Measurements from ENCODE around the gene CHPF. TPM values are rescaled to one million over a fixed set of nuclear protein-coding genes. Genes with fewer than 3 reads are reported as not detected.
A peak's percentile ranks its signal among the peaks of the same experiment; 100 is the strongest.

Gene CHPF
- total RNA-seq, 4 donors from 2014 or later: 40.4 to 56.6 (median 52.6) TPM

- H3K4me1 ChIP-seq: peaks cover 8 to 29% (median 9%) of the 10 kb centered on the region in 3 donors
- TF ChIP-seq POLR2A (IDR thresholded peaks at IDR 0.05) (peak in 1 of 4 donors; percentile 58), CTCF (IDR thresholded peaks at IDR 0.05) (no peak)
- WGBS, 2 donors: 0% methylated on average over 12 of the region's 95 CpGs; no CpG with 5 or more reads in 1 of the 2 donors
- no peak for DNase-seq
- H3K27ac ChIP-seq: peak overlapping the region; percentile 70 to 89 (median 80)
- peak overlapping the region; percentile 54 to 79 (median 72) for H3K4me3 ChIP-seq
- H3K9me3 ChIP-seq: no peaks in the 10 kb centered on the region
- intact Hi-C loops (cut with DNase I): no loop called here
- H3K36me3 ChIP-seq: peaks cover 0 to 21% (median 0%) of the 10 kb centered on the region in 3 donors
- peaks cover 0 to 35% (median 0%) of the 10 kb centered on the region in 4 donors for H3K27me3 ChIP-seq
Measured at GRCh38 chr2:219570194-219570923, 26.8 kb upstream of the CHPF start.

DNA sequence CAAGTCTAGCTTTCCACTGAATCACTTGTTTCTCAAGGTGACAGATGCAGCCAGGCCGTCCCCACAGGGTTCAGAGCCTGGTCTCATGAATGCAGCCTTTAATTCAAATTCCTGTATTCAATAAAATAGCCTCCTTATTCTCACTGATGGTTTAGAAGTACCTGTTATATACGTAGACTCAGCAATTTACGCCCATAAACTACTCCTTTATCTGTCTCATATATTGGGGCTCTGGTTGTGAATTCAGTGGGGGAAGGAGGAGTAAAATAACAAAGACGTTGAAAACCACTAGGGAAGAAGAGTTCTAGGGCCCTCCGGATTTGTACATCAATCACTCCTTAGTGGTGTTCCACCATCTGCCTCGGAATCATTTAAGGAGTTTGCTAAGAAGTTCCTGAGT is 26.0 kb upstream of the CHPF start:
- intact Hi-C loops (cut with DNase I): no loop called here

DNA sequence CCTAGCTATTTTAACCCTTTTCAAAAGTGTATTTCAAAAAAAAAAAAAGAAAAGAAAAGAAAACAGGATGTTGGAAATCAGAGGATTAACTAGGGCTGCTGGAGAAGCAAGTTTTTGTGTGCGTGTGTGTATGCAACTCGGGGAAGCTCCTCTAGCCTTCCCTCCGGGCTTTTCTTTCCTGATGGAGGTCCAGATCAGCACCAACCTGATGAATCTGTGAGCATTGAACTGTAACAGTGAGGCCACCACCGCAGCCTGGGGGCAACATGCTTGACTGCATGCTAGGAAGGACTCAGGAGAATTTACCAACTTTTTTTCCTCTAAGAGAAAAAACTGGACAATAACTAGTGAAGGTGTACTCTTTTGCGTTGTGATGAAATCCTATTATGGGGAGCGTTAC is 25.4 kb upstream of the CHPF start:
- H3K9me3 ChIP-seq: no peaks in the 10 kb centered on the region
- intact Hi-C loops (cut with DNase I): no loop called here
- DNase-seq: no peak
- no peak overlapping the region for H3K4me3 ChIP-seq
- no peak overlapping the region for H3K27ac ChIP-seq
- 77 to 85% methylated on average over 6 of the region's 6 CpGs for WGBS, 2 donors
- no peak for TF ChIP-seq POLR2A (IDR thresholded peaks at IDR 0.05)
- H3K27me3 ChIP-seq: peaks cover 0 to 24% (median 0%) of the 10 kb centered on the region in 4 donors
- peaks cover 8 to 29% (median 9%) of the 10 kb centered on the region in 3 donors for H3K4me1 ChIP-seq
- peaks cover 0 to 22% (median 0%) of the 10 kb centered on the region in 3 donors for H3K36me3 ChIP-seq

More for the DNA sequence above, 26.0 kb upstream of the CHPF start:
- Histone ChIP-seq H3K9me3 (no peaks in the 10 kb centered on the region), H3K4me3 (peak overlapping the region in 3 of 4 donors; percentile 54 to 79 (median 79)), H3K4me1 (peaks cover 8 to 29% (median 9%) of the 10 kb centered on the region in 3 donors), H3K36me3 (peaks cover 0 to 21% (median 0%) of the 10 kb centered on the region in 3 donors), H3K27me3 (peaks cover 0 to 27% (median 0%) of the 10 kb centered on the region in 4 donors), H3K27ac (peak overlapping the region in 2 of 4 donors; percentile 87 to 89)
- TF ChIP-seq CTCF (IDR thresholded peaks at IDR 0.05): no peak
- TF ChIP-seq POLR2A (IDR thresholded peaks at IDR 0.05): no peak
- 83% methylated on average over 5 to 6 of the region's 6 CpGs for WGBS, 2 donors
- no peak for DNase-seq

GRCh38 chr2:219567791-219568361 is 24.3 kb upstream of the CHPF start:
- Histone ChIP-seq H3K9me3 (no peaks in the 10 kb centered on the region), H3K4me1 (peaks cover 8 to 29% (median 9%) of the 10 kb centered on the region in 3 donors), H3K27ac (no peak overlapping the region), H3K4me3 (no peak overlapping the region), H3K36me3 (peaks cover 0 to 31% (median 0%) of the 10 kb centered on the region in 3 donors), H3K27me3 (peaks cover 0 to 24% (median 0%) of the 10 kb centered on the region in 4 donors)
- no peak for DNase-seq
- 84 to 85% methylated on average over 5 to 15 of the region's 35 CpGs for WGBS, 2 donors
- TF ChIP-seq POLR2A (IDR thresholded peaks at IDR 0.05): no peak
- no peak for TF ChIP-seq CTCF (IDR thresholded peaks at IDR 0.05)
- intact Hi-C loops (cut with DNase I): no loop called here

DNA sequence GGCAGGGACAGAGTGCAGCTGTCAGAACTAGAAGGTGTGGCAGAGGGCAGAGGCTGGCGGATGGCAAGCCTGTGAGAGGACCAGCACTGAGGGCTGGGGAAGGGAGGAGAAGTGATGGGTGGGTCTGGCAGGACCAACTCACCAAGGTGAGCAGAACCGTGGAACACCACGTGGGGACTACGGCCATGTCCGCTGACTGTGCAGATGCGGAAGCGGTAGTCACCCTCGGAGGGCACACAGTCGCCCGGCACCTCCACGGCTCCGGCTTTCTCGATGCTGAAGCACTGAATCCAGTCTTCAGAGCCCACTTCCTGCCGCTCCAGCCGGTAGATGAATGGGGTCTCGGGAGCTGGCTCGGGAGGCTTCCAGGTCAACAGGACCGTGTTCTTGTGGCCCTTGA is 23.5 kb upstream of the CHPF start:
- Histone ChIP-seq H3K4me3 (no peak overlapping the region), H3K27me3 (peaks cover 0 to 19% (median 0%) of the 10 kb centered on the region in 4 donors), H3K9me3 (no peaks in the 10 kb centered on the region), H3K27ac (no peak overlapping the region), H3K4me1 (peaks cover 8 to 27% (median 9%) of the 10 kb centered on the region in 3 donors), H3K36me3 (peaks cover 0 to 39% (median 0%) of the 10 kb centered on the region in 3 donors)
- 90 to 94% methylated on average over 9 to 14 of the region's 18 CpGs for WGBS, 2 donors
- intact Hi-C loops (cut with DNase I): no loop called here
- no peak for DNase-seq
- TF ChIP-seq CTCF (IDR thresholded peaks at IDR 0.05) (no peak), POLR2A (IDR thresholded peaks at IDR 0.05) (no peak)

Measured in esophagus squamous epithelium (tissue), 5 donors.